HFF-Myc (cell line): ENCODE data around the gene KCNJ4.
"Not testable (repeated sequence)": the region's sequence is repeated elsewhere in the genome, so short reads cannot be mapped to it uniquely, and the experiment has no call there.

Experiments used
- DNase-seq: peaks from one replicate; pipeline ENCODE4 v3.0.0-alpha.2; 2011; ENCODE audit warnings: low read depth; ENCODE audit errors: extremely low read depth
- H3K4me3 ChIP-seq: replicated peaks from 2 replicates; pipeline ENCODE4 v1.5.1; 2011; ENCODE audit warnings: low read depth, mild to moderate bottlenecking, control low read depth, low read length
- TF ChIP-seq, protein P1 (sequence below): IDR thresholded peaks from 2 replicates; pipeline ENCODE4 v1.5.1; 2012; ENCODE audit warnings: mild to moderate bottlenecking, low read depth, low read length, control low read depth; ENCODE audit errors: missing control alignments

The KCNJ4 gene

GRCh38 chr22:38477585-38477984, 22.6 kb upstream of the KCNJ4 start:
- H3K4me3 ChIP-seq = no peak overlapping the region
- TF ChIP-seq, protein P1, sequence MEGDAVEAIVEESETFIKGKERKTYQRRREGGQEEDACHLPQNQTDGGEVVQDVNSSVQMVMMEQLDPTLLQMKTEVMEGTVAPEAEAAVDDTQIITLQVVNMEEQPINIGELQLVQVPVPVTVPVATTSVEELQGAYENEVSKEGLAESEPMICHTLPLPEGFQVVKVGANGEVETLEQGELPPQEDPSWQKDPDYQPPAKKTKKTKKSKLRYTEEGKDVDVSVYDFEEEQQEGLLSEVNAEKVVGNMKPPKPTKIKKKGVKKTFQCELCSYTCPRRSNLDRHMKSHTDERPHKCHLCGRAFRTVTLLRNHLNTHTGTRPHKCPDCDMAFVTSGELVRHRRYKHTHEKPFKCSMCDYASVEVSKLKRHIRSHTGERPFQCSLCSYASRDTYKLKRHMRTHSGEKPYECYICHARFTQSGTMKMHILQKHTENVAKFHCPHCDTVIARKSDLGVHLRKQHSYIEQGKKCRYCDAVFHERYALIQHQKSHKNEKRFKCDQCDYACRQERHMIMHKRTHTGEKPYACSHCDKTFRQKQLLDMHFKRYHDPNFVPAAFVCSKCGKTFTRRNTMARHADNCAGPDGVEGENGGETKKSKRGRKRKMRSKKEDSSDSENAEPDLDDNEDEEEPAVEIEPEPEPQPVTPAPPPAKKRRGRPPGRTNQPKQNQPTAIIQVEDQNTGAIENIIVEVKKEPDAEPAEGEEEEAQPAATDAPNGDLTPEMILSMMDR = no peak
- no peak for DNase-seq

DNA sequence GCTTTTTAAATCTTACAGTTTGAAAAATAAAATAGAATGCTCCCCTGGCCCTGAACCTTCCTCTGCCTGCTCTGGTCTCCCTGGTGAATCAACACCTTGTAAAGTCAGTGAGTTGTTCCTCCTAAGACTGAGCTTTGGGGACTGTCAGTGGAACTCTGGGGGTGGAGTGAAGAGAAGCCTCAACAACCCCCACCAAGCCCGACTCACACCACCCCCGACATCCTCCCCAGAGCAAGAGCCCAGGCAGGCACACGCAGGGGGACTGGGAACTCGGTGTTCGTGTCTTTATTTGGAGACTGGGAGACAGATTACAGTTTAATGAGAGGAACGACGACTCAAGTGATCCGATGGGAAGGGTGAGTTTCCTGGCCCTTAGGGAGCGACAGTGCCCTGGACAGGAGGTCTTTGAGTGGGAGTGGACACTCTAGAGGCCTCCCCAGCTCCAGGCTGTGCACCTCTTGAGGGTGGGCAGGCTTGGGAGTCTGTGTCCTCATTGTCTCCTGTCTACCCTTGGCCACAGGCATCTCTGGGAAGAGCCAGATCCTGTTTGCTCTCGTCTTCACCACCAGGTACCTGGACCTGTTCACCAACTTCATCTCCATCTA, 19.1 kb upstream of the KCNJ4 start:
- TF ChIP-seq, protein P1 = no peak
- DNase-seq = no peak
- no peak overlapping the region for H3K4me3 ChIP-seq

DNA sequence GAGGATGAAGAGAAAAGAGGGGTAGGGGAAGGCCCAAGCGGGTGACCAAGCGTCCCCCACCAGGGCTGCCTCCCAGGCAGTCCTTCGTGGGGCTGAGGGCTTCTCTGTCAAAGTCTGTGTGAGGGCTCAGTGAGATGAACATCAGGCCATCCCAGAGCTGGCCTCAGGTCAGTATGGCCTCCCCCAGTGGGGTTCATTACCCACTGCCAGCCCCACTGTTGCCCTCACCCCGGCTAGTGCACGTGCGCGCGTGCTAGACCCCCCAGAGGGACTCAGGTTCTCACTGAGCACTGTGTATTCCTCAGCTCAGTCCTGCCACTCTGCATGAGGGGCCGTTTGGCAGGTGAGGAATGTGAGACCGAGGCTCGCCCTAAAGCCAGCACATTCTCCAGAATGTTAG, 16.2 kb upstream of the KCNJ4 start:
- TF ChIP-seq, protein P1 = no peak
- DNase-seq = no peak
- no peak overlapping the region for H3K4me3 ChIP-seq

DNA sequence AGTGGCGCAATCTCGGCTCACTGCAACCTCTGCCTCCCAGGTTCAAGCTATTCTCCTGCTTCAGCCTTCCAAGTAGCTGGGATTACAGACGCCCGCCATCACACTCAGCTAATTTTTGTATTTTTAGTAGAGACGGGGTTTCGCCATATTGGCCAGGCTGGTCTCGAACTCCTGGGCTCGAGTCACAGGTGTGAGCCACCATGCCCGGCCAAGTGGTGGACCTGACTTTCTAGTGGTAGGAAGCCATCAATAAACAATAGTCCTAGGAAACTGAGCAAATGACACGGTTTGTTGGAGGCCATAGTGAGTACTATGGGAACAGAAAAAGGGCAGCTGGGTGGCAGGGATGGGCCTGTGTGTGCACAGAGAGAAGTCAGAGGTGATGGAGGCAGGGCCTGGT, 15.2 kb upstream of the KCNJ4 start:
- not testable (repeated sequence) for H3K4me3 ChIP-seq, DNase-seq

DNA sequence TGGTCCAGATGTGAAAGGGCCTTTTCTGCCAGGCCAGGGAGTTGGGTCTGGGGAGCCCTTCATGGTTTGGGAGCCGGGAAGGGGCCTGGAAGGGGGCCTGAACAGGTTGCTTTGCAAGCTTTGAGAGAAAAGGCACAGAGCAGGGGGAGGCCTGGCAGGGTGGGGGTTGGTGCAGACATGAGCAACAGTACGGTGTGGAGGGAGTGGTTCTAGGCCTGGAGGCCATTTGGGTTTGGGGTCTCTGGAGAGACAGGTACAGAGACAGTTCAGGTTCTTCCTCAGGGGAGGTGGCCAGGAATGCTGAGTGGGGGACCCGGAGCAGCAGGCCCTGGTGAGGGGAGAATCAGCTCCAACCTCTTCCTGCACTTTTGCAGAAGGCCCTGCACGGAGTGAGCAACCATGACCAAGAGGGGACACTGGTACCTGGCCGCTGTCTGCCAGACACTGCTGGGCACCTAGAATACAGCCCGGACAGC, 14.3 kb upstream of the KCNJ4 start:
- no peak for DNase-seq
- peak overlapping the region; percentile 76 for H3K4me3 ChIP-seq
- TF ChIP-seq, protein P1 = no peak

- H3K4me3 ChIP-seq = peak overlapping the region; percentile 76
- TF ChIP-seq, protein P1 = peak; percentile 15
These were observed 13.7 kb upstream of the KCNJ4 start for GRCh38 chr22:38468443-38469305.

DNA sequence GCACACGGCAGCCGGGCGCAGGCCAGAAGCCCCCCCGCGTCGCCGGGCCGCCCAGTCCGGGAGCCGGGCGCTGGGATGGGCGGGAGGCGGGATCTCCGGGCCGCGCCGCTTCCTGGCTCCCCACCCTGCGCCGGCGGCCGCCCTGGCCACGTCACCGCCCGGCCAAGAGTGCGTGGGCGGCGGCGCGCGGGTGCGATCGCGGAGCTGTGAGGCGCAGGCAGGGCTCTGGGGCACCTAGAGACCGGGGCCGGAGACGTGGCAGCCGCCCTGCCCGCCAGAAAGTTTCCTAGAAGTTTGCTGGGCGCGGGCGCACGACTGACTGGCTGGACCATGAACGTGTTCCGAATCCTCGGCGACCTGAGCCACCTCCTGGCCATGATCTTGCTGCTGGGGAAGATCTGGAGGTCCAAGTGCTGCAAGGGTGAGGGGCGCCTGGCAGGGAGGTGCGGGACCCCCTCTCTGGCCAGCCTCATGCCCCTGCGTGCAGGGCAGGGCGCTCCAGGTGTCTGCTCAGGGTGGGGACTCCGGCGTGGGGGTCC, 13.0 kb upstream of the KCNJ4 start, which contains the start of gene KDELR3:
Gene KDELR3 (plus strand): TSS at position 193 of the 539 bp plus-strand sequence. CDS start 138 bp downstream, at position 331.
- no peak for DNase-seq
- H3K4me3 ChIP-seq = peak within 1 kb of the TSS; percentile 76
- TF ChIP-seq, protein P1 = no peak

More at GRCh38 chr22:38468443-38469305, 13.7 kb upstream of the KCNJ4 start:
- DNase-seq = no peak
